ENCODE results near the gene PJA1.

GRCh38 chrX:69138118-69138390 is 27.2 kb downstream of the PJA1 start:
- TF ChIP-seq CTCF (IDR thresholded peaks at IDR 0.05), result no peak
- TF ChIP-seq POLR2AphosphoS5 (IDR thresholded peaks at IDR 0.05; ENCODE audit: insufficient read depth in 1 of 2, low read depth in 1 of 2), result no peak
- no peak for TF ChIP-seq POLR2A (IDR thresholded peaks at IDR 0.05)

All from vagina (tissue), 2 donors.